Measurements from ENCODE around the gene GPX5.

- TF ChIP-seq POLR2AphosphoS5 (IDR thresholded peaks at IDR 0.05; ENCODE audit: low read depth) (no peak), EZH2 (IDR thresholded peaks at IDR 0.05; ENCODE audit: low read depth, unreplicated experiment) (no peak), CTCF (conservative IDR thresholded peaks at IDR 0.05; ENCODE audit: low read depth in 2 of 2) (no peak), ZNF331 (CRISPR knock-in tag; IDR thresholded peaks at IDR 0.05; ENCODE audit: low read depth) (no peak), EZH2phosphoT487 (IDR thresholded peaks at IDR 0.05; ENCODE audit: unreplicated experiment) (no peak), STAT1 (IDR thresholded peaks at IDR 0.05; ENCODE audit: unreplicated experiment) (no peak), JUNB (IDR thresholded peaks at IDR 0.05; ENCODE audit: unreplicated experiment) (no peak), NANOG (IDR thresholded peaks at IDR 0.05; ENCODE audit: borderline replicate concordance) (no peak), CREB1 (CRISPR knock-in tag; IDR thresholded peaks at IDR 0.05; ENCODE audit: low read depth) (no peak), ZNF114 (CRISPR knock-in tag; IDR thresholded peaks at IDR 0.05) (no peak)
- TF ChIP-seq, protein P1, sequence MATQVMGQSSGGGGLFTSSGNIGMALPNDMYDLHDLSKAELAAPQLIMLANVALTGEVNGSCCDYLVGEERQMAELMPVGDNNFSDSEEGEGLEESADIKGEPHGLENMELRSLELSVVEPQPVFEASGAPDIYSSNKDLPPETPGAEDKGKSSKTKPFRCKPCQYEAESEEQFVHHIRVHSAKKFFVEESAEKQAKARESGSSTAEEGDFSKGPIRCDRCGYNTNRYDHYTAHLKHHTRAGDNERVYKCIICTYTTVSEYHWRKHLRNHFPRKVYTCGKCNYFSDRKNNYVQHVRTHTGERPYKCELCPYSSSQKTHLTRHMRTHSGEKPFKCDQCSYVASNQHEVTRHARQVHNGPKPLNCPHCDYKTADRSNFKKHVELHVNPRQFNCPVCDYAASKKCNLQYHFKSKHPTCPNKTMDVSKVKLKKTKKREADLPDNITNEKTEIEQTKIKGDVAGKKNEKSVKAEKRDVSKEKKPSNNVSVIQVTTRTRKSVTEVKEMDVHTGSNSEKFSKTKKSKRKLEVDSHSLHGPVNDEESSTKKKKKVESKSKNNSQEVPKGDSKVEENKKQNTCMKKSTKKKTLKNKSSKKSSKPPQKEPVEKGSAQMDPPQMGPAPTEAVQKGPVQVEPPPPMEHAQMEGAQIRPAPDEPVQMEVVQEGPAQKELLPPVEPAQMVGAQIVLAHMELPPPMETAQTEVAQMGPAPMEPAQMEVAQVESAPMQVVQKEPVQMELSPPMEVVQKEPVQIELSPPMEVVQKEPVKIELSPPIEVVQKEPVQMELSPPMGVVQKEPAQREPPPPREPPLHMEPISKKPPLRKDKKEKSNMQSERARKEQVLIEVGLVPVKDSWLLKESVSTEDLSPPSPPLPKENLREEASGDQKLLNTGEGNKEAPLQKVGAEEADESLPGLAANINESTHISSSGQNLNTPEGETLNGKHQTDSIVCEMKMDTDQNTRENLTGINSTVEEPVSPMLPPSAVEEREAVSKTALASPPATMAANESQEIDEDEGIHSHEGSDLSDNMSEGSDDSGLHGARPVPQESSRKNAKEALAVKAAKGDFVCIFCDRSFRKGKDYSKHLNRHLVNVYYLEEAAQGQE (IDR thresholded peaks at IDR 0.05; ENCODE audit: unreplicated experiment): no peak
These were observed 5.1 kb downstream of the GPX5 start for GRCh38 chr6:28530777-28531176.

All from GM23338 (cell line).